A673 (cell line): ENCODE results near the gene MED6. TPM values are rescaled to one million over a fixed set of nuclear protein-coding genes. Genes with fewer than 3 reads are reported as not detected.

Experiments used
- BruUV-seq: library from RNA; stranded (reverse); fragments of 400-500 nt; replicated peaks from 2 replicates; lab custom pipeline; 2021; lab: Mats Ljungman, UMichigan
- CTCF ChIA-PET: fragments of 300-600 bp; sonication (Branson Sonifier 250); formaldehyde crosslinking; loops from one replicate; lab custom pipeline; 2022; ENCODE audit warnings: antibody characterized with exemption; lab: Charles Lee
- POLR2A ChIA-PET: fragments of 300-600 bp; sonication (Branson Sonifier 250); formaldehyde crosslinking; loops from one replicate; lab custom pipeline; 2022; ENCODE audit warnings: antibody characterized with exemption; ENCODE audit not compliant: low non-redundant PET; lab: Charles Lee
- DNase-seq: peaks from one replicate; pipeline ENCODE4 v3.0.0-alpha.2; 2015; ENCODE audit warnings: low spot score
- H3K27ac ChIP-seq: fragments of 200-600 bp; sonication (generic); 2 replicates; pipeline ENCODE4 v1.5.1; 2016; ENCODE audit warnings: mixed run types, low read depth, mild to moderate bottlenecking, mixed read lengths, antibody characterized with exemption, low read length; ENCODE audit not compliant: poor library complexity, severe bottlenecking
- H3K27me3 ChIP-seq: fragments of 200-600 bp; sonication (generic); replicated peaks from 2 replicates; pipeline ENCODE4 v1.6.1; 2017; ENCODE audit warnings: mixed run types, low read depth, mild to moderate bottlenecking, mixed read lengths, antibody characterized with exemption, low read length; ENCODE audit not compliant: insufficient read depth, poor library complexity
- H3K36me3 ChIP-seq: fragments of 200-600 bp; sonication (generic); 2 replicates; pipeline ENCODE4 v1.6.1; 2016; ENCODE audit warnings: mixed run types, mild to moderate bottlenecking, mixed read lengths, antibody characterized with exemption, low read length; ENCODE audit not compliant: insufficient read depth, poor library complexity, severe bottlenecking
- H3K4me1 ChIP-seq: fragments of 200-600 bp; sonication (generic); 2 replicates; pipeline ENCODE4 v1.6.1; 2017; ENCODE audit warnings: mixed run types, mild to moderate bottlenecking, mixed read lengths, antibody characterized with exemption, low read length; ENCODE audit not compliant: insufficient read depth, poor library complexity, severe bottlenecking
- H3K4me3 ChIP-seq: fragments of 200-600 bp; sonication (generic); 2 replicates; pipeline ENCODE4 v1.5.1; 2016; ENCODE audit warnings: low read depth, mixed run types, mild to moderate bottlenecking, mixed read lengths, low read length; ENCODE audit not compliant: poor library complexity, severe bottlenecking
- H3K9me3 ChIP-seq: fragments of 200-600 bp; sonication (generic); 2 replicates; pipeline ENCODE4 v1.6.1; 2016; ENCODE audit warnings: mixed run types, low read depth, mild to moderate bottlenecking, mixed read lengths, antibody characterized with exemption, low read length; ENCODE audit not compliant: poor library complexity, severe bottlenecking
- EZH2 ChIP-seq: fragments of 200-600 bp; sonication (generic); IDR thresholded peaks from 2 replicates; pipeline ENCODE4 v1.6.1; 2017; ENCODE audit warnings: borderline replicate concordance, low read depth, mild to moderate bottlenecking, mixed read lengths, antibody characterized with exemption, low read length; ENCODE audit not compliant: poor library complexity, severe bottlenecking
- intact Hi-C: fragments of 100-400 bp; cut with micrococcal nuclease; formaldehyde crosslinking; loops from one replicate; pipeline ENCODE4 v1.10.0; 2022; ENCODE audit not compliant: unreplicated experiment
- total RNA-seq: library from RNA; stranded (reverse); gene quantifications from 2 replicates; pipeline ENCODE4 v1.2.3, GENCODE V29; 2021
- TF ChIP-seq, protein P1 (sequence below): fragments of 300-800, 200-600 bp; sonication (generic); conservative IDR thresholded peaks from 2 replicates; pipeline ENCODE4 v1.5.1; 2017; ENCODE audit warnings: low read depth, mild to moderate bottlenecking, antibody characterized with exemption, low read length, moderate library complexity, mixed read lengths

Gene MED6
- total RNA-seq, 1 experiment from 2014 or later: 56.8 TPM

DNA sequence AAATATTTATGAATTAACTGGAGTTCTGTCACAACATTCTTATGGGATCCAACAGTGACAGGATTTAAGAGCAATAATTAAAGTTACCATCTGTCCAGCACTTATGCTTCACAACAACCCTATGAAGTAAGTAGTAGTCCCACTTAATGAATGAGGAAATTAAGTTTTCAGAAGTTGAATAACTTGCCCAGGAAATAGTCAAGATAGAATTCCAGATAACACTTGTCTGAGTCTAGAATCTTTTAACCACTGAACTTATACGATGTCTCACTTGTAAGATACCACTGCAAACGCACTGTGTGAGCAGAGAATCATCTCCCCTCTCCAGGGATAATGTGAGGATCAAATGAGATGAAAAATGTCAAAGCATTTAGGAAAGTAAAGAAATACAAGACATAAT, 38.0 kb upstream of the MED6 start:
- Histone ChIP-seq H3K9me3 (no peaks in the 10 kb centered on the region), H3K4me3 (no peak overlapping the region), H3K4me1 (peaks cover 12% of the 10 kb centered on the region), H3K27me3 (peaks cover 12% of the 10 kb centered on the region), H3K27ac (no peak overlapping the region), H3K36me3 (no peaks in the 10 kb centered on the region)
- no TSS peak for BruUV-seq
- peak; percentile 53 for DNase-seq
- intact Hi-C loops: no loop called here
- POLR2A ChIA-PET: no interaction called here
- CTCF ChIA-PET: no interaction called here
- no peak for TF ChIP-seq EZH2
- TF ChIP-seq, protein P1, sequence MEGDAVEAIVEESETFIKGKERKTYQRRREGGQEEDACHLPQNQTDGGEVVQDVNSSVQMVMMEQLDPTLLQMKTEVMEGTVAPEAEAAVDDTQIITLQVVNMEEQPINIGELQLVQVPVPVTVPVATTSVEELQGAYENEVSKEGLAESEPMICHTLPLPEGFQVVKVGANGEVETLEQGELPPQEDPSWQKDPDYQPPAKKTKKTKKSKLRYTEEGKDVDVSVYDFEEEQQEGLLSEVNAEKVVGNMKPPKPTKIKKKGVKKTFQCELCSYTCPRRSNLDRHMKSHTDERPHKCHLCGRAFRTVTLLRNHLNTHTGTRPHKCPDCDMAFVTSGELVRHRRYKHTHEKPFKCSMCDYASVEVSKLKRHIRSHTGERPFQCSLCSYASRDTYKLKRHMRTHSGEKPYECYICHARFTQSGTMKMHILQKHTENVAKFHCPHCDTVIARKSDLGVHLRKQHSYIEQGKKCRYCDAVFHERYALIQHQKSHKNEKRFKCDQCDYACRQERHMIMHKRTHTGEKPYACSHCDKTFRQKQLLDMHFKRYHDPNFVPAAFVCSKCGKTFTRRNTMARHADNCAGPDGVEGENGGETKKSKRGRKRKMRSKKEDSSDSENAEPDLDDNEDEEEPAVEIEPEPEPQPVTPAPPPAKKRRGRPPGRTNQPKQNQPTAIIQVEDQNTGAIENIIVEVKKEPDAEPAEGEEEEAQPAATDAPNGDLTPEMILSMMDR: no peak

DNA sequence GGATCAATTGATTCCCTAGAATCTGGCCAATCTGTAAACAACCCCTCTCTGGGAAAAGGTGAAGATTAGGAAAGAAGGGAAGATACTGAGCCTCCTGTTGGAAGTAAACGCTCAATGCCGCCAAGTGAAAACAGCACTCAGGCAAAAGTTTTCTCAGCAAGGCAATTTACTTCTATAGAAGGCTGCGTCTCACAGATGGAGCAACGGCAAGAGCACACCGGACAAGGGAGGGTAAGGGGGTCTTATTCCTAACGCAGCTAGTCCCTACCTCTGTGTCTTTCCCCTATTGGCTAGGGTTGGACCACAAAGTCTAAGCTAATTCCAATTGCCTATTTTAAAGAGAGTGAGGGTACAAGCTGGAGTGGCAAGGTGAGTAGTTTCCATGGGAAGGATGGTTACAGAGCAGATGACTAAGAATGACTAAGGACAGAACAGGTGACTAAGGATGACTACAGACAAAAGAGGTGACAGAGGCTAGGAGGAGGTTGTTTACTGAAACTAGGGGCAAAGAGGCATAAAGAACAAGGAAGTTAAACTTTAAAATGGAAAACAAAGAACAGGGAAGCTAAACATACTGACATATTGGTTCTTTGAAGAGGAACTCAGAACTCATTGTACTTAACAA, 35.6 kb upstream of the MED6 start:
- peaks cover 4% of the 10 kb centered on the region for H3K4me1 ChIP-seq
- intact Hi-C loops: no loop called here
- POLR2A ChIA-PET: no interaction called here

DNA sequence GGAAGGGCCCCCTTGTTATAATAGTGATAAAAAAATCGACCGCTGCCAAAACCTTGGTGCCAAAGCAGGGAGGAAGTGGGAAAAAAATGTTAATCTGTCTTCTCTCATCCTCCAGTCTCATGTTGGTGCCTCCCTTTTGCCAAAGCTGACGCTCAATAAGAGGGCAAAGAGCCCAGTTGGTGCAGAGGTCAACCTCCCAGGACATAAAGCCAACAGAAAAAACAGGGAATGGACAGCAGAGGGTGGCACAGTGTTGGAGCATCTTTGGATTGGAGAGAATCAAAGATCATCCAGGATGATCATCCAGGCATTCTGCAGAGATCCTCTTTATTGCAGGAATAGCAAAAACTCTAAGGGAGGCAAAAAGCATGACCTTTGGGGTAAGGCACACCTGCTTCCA, 31.5 kb upstream of the MED6 start:
- no peaks in the 10 kb centered on the region for H3K27me3 ChIP-seq
- intact Hi-C loops: no loop called here
- H3K27ac ChIP-seq: no peak overlapping the region
- no peak for TF ChIP-seq EZH2
- TF ChIP-seq, protein P1: no peak
- POLR2A ChIA-PET: no interaction called here
- H3K4me3 ChIP-seq: no peak overlapping the region
- no peak for DNase-seq
- H3K36me3 ChIP-seq: no peaks in the 10 kb centered on the region
- peaks cover 7% of the 10 kb centered on the region for H3K9me3 ChIP-seq
- CTCF ChIA-PET: no interaction called here
- BruUV-seq: no TSS peak
- H3K4me1 ChIP-seq: no peaks in the 10 kb centered on the region

More for the DNA sequence above, 35.6 kb upstream of the MED6 start:
- Histone ChIP-seq H3K36me3 (no peaks in the 10 kb centered on the region), H3K27ac (no peak overlapping the region), H3K4me3 (no peak overlapping the region), H3K27me3 (peaks cover 10% of the 10 kb centered on the region), H3K9me3 (no peaks in the 10 kb centered on the region)
- no peak for DNase-seq
- BruUV-seq: no TSS peak
- no peak for TF ChIP-seq EZH2
- TF ChIP-seq, protein P1: no peak
- CTCF ChIA-PET: no interaction called here
